HG02610 (cell line): ENCODE measurements around the gene SETD3.
A peak's percentile ranks its signal among the peaks of the same experiment; 100 is the strongest.

Source experiments
- ATAC-seq: cut with Tn5 transposase; IDR thresholded peaks from one replicate; pipeline ENCODE4 v1.9.1; 2021; ENCODE audit warnings: mild to moderate bottlenecking, moderate library complexity; ENCODE audit not compliant: unreplicated experiment

The SETD3 gene

GRCh38 chr14:99461411-99462085 is 19.1 kb downstream of the SETD3 start:
- ATAC-seq, result no peak

- ATAC-seq, result no peak
These were observed 19.9 kb downstream of the SETD3 start for GRCh38 chr14:99460793-99461192.

GRCh38 chr14:99459481-99460100 is 21.1 kb downstream of the SETD3 start:
- ATAC-seq, result no peak

DNA sequence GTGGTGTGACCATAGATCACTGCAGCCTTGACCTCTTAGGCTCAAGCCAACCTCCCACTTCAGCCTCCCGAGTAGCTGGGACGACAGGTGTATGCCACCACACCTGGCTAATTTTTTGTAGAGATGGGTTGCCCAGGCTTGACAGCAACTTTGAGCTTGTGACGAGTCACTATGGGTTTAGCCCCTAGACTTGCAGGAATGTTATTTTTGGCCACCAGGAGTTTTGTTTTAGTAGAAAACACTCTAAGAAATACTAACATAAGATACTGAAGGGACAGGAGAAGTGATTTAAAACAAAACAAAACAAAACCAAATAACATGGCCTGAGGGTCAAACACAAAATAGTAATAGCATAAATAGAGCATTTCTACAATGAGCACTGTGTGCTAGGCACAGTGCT is 26.4 kb downstream of the SETD3 start:
- no peak for ATAC-seq

- ATAC-seq, result no peak
These were observed 27.7 kb downstream of the SETD3 start for GRCh38 chr14:99452968-99453367.

DNA sequence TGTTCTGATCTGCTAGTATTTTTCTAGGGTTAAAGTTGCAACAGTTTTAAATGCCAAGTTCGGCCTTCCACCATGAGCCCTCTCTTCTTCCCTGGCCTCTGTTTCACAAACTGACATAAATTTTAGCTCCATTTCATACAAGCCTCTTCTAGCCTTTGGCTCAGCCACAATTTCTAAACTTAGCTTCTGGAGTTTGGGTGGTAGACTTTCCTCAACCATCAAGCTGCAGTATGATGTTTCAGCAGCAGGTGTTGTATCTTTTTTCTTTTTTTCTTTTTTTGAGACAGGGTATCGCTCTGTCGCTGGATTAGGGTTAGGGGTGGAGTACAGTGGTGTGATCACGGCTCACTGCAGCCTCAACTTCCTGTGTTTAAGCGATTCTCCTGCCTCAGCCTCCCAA is 29.4 kb downstream of the SETD3 start:
- ATAC-seq, result no peak

DNA sequence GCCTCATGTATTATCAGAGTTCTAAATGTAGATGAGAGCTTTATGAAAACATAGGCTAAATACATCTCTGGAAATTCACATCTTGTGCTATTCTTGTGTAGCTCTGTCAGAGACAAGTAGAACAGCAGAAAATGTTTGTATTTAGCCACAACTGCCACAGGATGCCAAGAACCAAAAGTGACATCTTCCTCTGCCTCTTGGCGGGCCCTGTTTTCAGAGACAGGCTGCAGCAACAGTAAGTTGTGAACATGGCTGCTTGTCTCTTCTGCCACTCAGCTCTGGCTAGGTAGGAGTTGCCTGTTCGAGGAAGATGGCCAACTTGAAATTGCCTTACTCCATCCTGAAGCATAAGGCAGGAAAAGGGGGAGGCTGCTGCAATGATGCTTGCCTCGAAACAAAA is 30.4 kb downstream of the SETD3 start:
- ATAC-seq, result no peak

DNA sequence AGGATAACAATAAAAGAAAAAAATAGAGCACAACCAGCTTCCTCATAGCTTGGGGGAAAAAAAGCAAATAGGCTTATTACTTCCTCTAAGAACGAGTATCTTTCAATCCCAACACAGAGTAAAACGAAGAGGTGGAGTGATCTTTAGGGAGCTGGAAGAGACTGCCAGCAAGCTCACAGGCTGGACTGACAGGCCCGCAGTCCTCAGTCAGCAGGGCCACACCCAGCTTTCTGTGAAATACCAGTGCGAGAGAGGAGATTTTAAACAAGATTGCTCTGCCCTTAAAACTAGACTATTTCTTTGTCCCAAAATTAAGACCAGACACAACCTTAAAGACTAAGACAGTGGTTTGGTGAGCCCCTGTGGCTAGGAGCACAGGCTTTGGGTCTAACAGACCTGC is 32.9 kb downstream of the SETD3 start:
- ATAC-seq, result no peak

DNA sequence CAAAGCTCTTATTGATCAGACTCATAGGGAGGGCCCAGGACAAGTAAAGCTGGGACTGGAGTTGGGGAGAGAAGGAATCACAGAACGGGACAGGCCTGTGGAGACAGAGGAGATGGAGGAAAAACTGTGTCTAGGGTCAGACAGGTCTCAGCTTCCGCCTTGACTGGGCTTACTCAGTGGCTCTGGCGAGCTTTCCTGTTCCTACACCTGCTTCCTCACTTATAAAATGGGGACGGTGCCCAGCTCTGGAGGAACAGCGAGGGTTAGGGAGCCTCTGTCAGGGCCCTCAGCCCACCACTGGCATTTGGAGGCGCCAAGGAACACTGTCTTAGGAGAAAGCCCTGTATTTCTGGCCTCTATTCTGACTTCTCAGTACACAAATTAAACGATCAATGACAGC is 34.7 kb downstream of the SETD3 start:
- no peak for ATAC-seq

DNA sequence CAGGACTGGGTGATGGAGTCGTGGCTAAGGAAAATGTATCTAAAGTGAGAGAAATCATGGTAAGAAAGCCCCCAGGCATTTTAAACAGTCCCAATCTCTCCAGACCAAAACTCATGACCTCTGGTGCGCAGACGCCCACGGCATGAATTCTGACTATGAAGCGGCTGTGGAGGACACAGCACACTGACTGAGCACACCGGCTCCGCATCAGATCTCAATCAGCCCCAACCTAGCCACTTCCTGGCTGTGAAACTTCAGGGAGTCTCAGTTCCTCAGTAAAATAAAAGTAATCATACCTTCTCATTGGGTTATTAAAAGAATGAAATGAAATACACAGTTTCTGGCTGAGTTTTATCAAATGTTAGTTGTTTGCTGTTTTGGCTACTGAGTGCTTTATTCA is 38.7 kb downstream of the SETD3 start:
- ATAC-seq, result peak; percentile 62

DNA sequence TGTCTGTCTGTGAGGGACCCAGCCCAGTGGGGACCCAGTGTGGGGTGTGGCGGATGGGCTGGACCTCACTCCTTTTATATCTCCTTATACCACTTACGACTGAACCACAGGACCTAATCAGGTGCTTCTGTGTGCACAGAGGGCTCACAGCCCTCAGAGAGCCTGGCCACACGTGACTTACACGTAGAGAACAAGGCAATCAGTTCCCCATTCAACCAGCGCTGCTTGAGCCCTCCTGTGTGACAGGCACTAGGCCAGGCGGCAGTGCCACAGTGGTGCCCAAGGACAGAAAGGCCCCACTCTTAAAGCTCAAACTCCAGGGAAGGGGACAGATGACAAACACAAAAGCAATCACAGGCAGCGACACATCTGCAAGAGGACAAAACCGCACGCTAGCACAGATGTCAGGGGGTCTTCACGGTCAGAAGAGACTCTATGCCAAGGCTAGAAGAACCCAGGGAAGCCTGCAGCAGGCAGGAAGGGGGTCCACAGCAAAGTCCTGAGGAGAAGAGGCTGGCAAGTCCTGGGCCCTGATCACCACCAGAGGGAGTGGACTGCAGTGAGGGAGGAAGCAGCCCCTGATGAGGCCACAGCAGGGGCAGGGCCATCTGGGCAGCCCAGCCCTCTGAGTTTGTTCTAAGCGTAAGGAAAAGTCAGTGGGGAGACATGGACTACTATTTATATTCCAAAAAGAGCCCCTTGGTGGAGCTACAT is 39.3 kb downstream of the SETD3 start:
- peak; percentile 6 for ATAC-seq

DNA sequence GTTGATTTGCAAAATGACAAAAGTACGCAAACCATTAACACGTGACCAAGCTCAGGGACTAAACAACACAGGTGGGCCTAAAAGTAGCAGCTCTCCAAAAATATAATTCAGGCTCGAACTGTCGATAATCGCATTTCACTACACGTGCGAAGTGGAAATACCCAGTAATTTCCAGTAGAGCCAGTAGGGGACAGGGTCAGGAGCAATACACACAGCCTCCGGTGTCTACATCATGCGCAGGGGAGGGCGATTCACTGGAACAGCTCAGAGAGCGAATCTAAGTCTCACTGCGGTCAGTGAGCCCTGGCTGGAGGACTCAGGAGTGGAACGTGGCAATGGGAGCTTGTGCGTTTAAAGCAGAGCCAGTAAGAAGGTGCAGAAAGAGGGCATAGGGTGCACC is 40.4 kb downstream of the SETD3 start:
- no peak for ATAC-seq

DNA sequence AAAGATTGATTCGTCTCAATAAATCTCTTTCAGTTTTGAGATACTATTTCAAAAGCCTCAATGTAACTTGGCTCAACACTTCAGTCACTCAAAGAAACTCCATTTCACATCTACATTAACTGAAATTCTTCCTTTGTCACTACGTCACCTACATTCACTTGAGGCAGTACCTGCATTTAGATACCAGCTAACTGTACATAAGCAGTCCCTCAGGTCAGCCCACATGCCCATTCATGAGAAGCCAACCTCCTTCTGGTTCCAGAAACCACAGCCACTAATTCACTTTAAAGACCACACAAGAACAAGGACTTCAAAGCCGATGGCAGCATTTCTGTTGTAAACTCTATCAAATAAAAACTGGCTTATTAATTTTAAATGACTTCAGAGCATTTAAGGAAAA is 43.0 kb downstream of the SETD3 start:
- no peak for ATAC-seq

- ATAC-seq, result no peak
These were observed 44.1 kb downstream of the SETD3 start for GRCh38 chr14:99436247-99437180.

DNA sequence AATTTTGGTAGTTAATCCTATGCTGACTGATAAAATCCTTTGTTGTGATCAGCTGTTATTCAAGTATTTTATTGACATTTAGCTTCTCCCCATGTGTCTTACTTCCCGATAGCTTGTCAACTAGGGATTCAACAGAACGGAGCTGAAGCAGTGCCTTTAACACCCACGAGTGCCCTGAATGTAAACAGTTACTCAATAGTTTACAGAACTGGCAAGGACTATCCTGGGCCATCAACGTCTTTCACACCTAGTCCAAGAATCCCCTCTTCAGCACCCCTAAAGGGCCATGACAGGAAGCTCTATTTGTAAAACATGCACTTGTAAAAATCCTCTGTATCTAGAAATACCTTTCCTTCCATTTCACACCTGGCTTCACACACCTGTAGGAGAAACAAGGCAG is 45.3 kb downstream of the SETD3 start:
- no peak for ATAC-seq

DNA sequence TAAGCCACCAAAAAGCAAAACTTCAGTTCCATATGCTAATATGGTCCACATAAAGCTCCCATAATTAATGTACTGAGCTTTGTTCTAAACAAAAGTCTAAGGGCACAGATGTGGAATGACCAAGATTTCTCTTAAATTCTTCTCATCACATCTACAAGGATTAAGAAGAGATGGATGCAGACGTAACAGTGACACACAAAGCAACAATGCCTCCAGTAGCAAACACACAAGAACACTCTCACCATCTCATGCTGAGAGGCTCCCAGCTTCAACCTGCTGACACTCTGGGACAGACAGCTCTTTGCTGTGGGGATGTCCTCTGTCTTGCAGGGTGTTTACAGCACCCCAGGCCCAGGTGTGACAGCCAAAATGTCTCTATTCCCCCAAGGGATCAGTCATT is 48.2 kb downstream of the SETD3 start:
- no peak for ATAC-seq

- no peak for ATAC-seq
These were observed 48.7 kb downstream of the SETD3 start for GRCh38 chr14:99431986-99432385.

DNA sequence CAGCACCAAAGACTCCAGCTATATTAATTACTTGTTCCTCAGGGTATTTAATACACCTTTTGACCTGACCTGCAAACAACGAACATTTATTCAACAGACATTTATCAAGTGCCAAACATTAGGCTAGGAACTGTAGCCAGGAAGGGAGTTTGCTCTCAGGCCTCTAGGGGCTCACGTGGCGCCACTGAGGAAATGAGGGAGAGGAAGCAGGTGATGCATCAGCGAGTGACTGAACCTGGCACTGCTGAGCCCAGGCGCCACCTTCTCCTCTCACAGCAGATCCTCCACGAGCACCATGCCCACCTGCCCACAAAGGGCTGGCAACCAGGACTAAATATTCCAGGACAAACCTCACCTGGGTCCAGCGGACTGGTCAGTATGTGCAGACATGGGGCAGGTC is 50.2 kb downstream of the SETD3 start:
- no peak for ATAC-seq

- no peak for ATAC-seq
These were observed 52.9 kb downstream of the SETD3 start for GRCh38 chr14:99427632-99428300.

DNA sequence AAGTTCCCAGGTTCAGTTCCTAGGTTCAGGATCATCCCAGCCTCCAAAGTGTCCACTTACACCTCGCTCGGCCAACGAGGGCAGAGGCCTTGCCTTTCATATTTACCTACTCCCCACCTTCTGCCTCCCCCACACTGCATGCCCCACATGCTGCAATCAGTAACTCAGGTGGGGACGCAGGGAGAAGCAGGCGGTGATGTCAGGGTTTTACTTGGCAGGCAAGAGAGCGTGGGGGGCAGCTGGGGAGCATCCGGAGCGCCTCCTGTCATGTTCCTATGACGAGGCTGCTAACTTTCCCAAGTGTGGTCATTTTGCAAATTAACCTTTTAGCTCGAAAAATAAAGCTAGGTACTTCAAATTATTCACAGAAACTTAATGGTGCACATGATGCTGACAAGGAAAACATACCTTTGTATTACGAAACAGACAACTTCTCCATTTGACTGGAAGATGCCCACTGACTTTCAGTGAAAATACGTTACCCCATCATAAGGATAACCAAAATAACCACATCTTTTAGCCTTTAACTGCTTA is 53.8 kb downstream of the SETD3 start:
- no peak for ATAC-seq
